ENCODE results near the gene DECR2.
"Not testable (repeated sequence)": the region's sequence is repeated elsewhere in the genome, so short reads cannot be mapped to it uniquely, and the experiment has no call there.

The DECR2 gene

GRCh38 chr16:361872-362701 is 39.6 kb upstream of the DECR2 start:
- no peak for TF ChIP-seq ZNF274 (IDR thresholded peaks at IDR 0.05; ENCODE audit: low read depth, low read length)
- no peak overlapping the region for H3K4me3 ChIP-seq (ENCODE audit: low read length)

GRCh38 chr16:362702-362999 is 39.0 kb upstream of the DECR2 start:
- H3K4me3 ChIP-seq (ENCODE audit: low read length): not testable (repeated sequence)

- no peak for TF ChIP-seq ZNF274 (IDR thresholded peaks at IDR 0.05; ENCODE audit: low read depth, low read length)
- H3K4me3 ChIP-seq (ENCODE audit: low read length): no peak overlapping the region
Measured at GRCh38 chr16:363110-363765, 38.4 kb upstream of the DECR2 start.

- no peak for TF ChIP-seq ZNF274 (IDR thresholded peaks at IDR 0.05; ENCODE audit: low read depth, low read length)
- no peak overlapping the region for H3K4me3 ChIP-seq (ENCODE audit: low read length)
Measured at GRCh38 chr16:363766-364490, 37.8 kb upstream of the DECR2 start.

GRCh38 chr16:364595-365491 is 36.8 kb upstream of the DECR2 start:
- TF ChIP-seq ZNF274 (IDR thresholded peaks at IDR 0.05; ENCODE audit: low read depth, low read length): no peak
- H3K4me3 ChIP-seq (ENCODE audit: low read length): no peak overlapping the region

- no peak overlapping the region for H3K4me3 ChIP-seq (ENCODE audit: low read length)
- TF ChIP-seq ZNF274 (IDR thresholded peaks at IDR 0.05; ENCODE audit: low read depth, low read length): no peak
Measured at GRCh38 chr16:366476-366875, 35.2 kb upstream of the DECR2 start.

- no peak for TF ChIP-seq ZNF274 (IDR thresholded peaks at IDR 0.05; ENCODE audit: low read depth, low read length)
Measured at GRCh38 chr16:367333-367903, 34.3 kb upstream of the DECR2 start.

GRCh38 chr16:368388-369158 is 33.1 kb upstream of the DECR2 start:
- H3K4me3 ChIP-seq (ENCODE audit: low read length): no peak overlapping the region
- no peak for TF ChIP-seq ZNF274 (IDR thresholded peaks at IDR 0.05; ENCODE audit: low read depth, low read length)

More at GRCh38 chr16:367333-367903, 34.3 kb upstream of the DECR2 start:
- H3K4me3 ChIP-seq (ENCODE audit: low read length): no peak overlapping the region

GRCh38 chr16:369275-369865 is 32.3 kb upstream of the DECR2 start:
- TF ChIP-seq ZNF274 (IDR thresholded peaks at IDR 0.05; ENCODE audit: low read depth, low read length): no peak
- H3K4me3 ChIP-seq (ENCODE audit: low read length): peak overlapping the region; percentile 55; the same call in 1 of the 2 replicates

GRCh38 chr16:369866-370436 is 31.7 kb upstream of the DECR2 start:
- no peak for TF ChIP-seq ZNF274 (IDR thresholded peaks at IDR 0.05; ENCODE audit: low read depth, low read length)
- H3K4me3 ChIP-seq (ENCODE audit: low read length): peak overlapping the region; percentile 55; the same call in 1 of the 2 replicates

GRCh38 chr16:370443-370842 is 31.2 kb upstream of the DECR2 start, which contains the start of gene MRPL28:
MRPL28 (minus strand) TSS chr16:370538; CDS start chr16:370218, 320 bp downstream.
- H3K4me3 ChIP-seq (ENCODE audit: low read length): peak within 1 kb of the TSS; percentile 55; the same call in 1 of the 2 replicates
- TF ChIP-seq ZNF274 (IDR thresholded peaks at IDR 0.05; ENCODE audit: low read depth, low read length): no peak

GRCh38 chr16:370979-371514 is 30.6 kb upstream of the DECR2 start:
- H3K4me3 ChIP-seq (ENCODE audit: low read length): no peak overlapping the region
- no peak for TF ChIP-seq ZNF274 (IDR thresholded peaks at IDR 0.05; ENCODE audit: low read depth, low read length)
